ENCODE measurements around the gene CARMIL1.

- TF ChIP-seq CTCF (IDR thresholded peaks at IDR 0.05; ENCODE audit: low read depth, low read length) (no peak), EZH2phosphoT487 (IDR thresholded peaks at IDR 0.05; ENCODE audit: low read depth) (no peak)
Measured at GRCh38 chr6:25457516-25457915, 178.3 kb downstream of the CARMIL1 start.
